Measurements from ENCODE around the gene TAS2R16.

The TAS2R16 gene
- total RNA-seq, result 0 reads per million in 9 experiments

- DNase-seq (no peak), ATAC-seq (replicated peaks) (no peak)
- H3K27ac Mint-ChIP-seq, result no peak within 1 kb of the TSS
- H3K4me1 Mint-ChIP-seq (ENCODE audit: low read depth in 2 of 2), result no peaks in the 10 kb centered on the region
- peaks cover 19 to 20% of the 10 kb centered on the region in 2 donors for H3K9me3 Mint-ChIP-seq
- no peaks in the 10 kb centered on the region for H3K27me3 Mint-ChIP-seq
- H3K4me3 Mint-ChIP-seq, result no peak within 1 kb of the TSS
- no peaks in the 10 kb centered on the region for H3K36me3 Mint-ChIP-seq (ENCODE audit: insufficient read depth)
These were observed at the start of gene TAS2R16 for GRCh38 chr7:122995600-122995999. TSS of gene TAS2R16 (minus strand) at chr7:122995700. CDS start at chr7:122995634, 66 bp downstream.

GRCh38 chr7:123043642-123044041 is 48.1 kb upstream of the TAS2R16 start:
- no peak for ATAC-seq (replicated peaks)
- Mint-ChIP-seq H3K27ac (no peak overlapping the region), H3K27me3 (no peaks in the 10 kb centered on the region), H3K4me3 (no peak overlapping the region), H3K36me3 (ENCODE audit: insufficient read depth) (no peaks in the 10 kb centered on the region), H3K4me1 (ENCODE audit: low read depth in 2 of 2) (no peaks in the 10 kb centered on the region), H3K9me3 (peaks cover 9 to 10% of the 10 kb centered on the region in 2 donors)
- DNase-seq, result no peak

- DNase-seq, result no peak
- ATAC-seq (replicated peaks), result no peak
- no peaks in the 10 kb centered on the region for H3K27me3 Mint-ChIP-seq
- no peak overlapping the region for H3K4me3 Mint-ChIP-seq
- H3K27ac Mint-ChIP-seq, result no peak overlapping the region
- peaks cover 10 to 11% of the 10 kb centered on the region in 2 donors for H3K9me3 Mint-ChIP-seq
- H3K4me1 Mint-ChIP-seq (ENCODE audit: low read depth in 2 of 2), result no peaks in the 10 kb centered on the region
- H3K36me3 Mint-ChIP-seq (ENCODE audit: insufficient read depth), result no peaks in the 10 kb centered on the region
These were observed 45.6 kb upstream of the TAS2R16 start for GRCh38 chr7:123041101-123041500.

- Mint-ChIP-seq H3K9me3 (peaks cover 9 to 10% of the 10 kb centered on the region in 2 donors), H3K4me3 (no peak overlapping the region), H3K27me3 (no peaks in the 10 kb centered on the region), H3K36me3 (ENCODE audit: insufficient read depth) (no peaks in the 10 kb centered on the region), H3K4me1 (ENCODE audit: low read depth in 2 of 2) (no peaks in the 10 kb centered on the region), H3K27ac (no peak overlapping the region)
- ATAC-seq (replicated peaks) (no peak), DNase-seq (no peak)
These were observed 43.8 kb upstream of the TAS2R16 start for GRCh38 chr7:123039269-123039668.

GRCh38 chr7:123034106-123034505 is 38.6 kb upstream of the TAS2R16 start:
- Mint-ChIP-seq H3K4me3 (no peak overlapping the region), H3K4me1 (ENCODE audit: low read depth in 2 of 2) (no peaks in the 10 kb centered on the region), H3K36me3 (ENCODE audit: insufficient read depth) (no peaks in the 10 kb centered on the region), H3K27ac (no peak overlapping the region), H3K9me3 (peaks cover 11% of the 10 kb centered on the region in 2 donors), H3K27me3 (no peaks in the 10 kb centered on the region)
- no peak for DNase-seq
- no peak for ATAC-seq (replicated peaks)

- ATAC-seq (replicated peaks) (no peak), DNase-seq (no peak)
- no peaks in the 10 kb centered on the region for H3K27me3 Mint-ChIP-seq
- peaks cover 11 to 13% of the 10 kb centered on the region in 2 donors for H3K9me3 Mint-ChIP-seq
- H3K36me3 Mint-ChIP-seq (ENCODE audit: insufficient read depth), result no peaks in the 10 kb centered on the region
- no peaks in the 10 kb centered on the region for H3K4me1 Mint-ChIP-seq (ENCODE audit: low read depth in 2 of 2)
- no peak overlapping the region for H3K4me3 Mint-ChIP-seq
- H3K27ac Mint-ChIP-seq, result no peak overlapping the region
These were observed 35.1 kb upstream of the TAS2R16 start for GRCh38 chr7:123030631-123031030.

GRCh38 chr7:123028339-123028738 is 32.8 kb upstream of the TAS2R16 start:
- Mint-ChIP-seq H3K4me3 (no peak overlapping the region), H3K27ac (no peak overlapping the region), H3K27me3 (no peaks in the 10 kb centered on the region)

GRCh38 chr7:123026251-123026650 is 30.8 kb upstream of the TAS2R16 start:
- Mint-ChIP-seq H3K27me3 (no peaks in the 10 kb centered on the region), H3K4me3 (no peak overlapping the region), H3K4me1 (ENCODE audit: low read depth in 2 of 2) (no peaks in the 10 kb centered on the region), H3K36me3 (ENCODE audit: insufficient read depth) (no peaks in the 10 kb centered on the region), H3K9me3 (peaks cover 7 to 11% of the 10 kb centered on the region in 2 donors), H3K27ac (no peak overlapping the region)
- ATAC-seq (replicated peaks), result no peak
- DNase-seq, result no peak

More at GRCh38 chr7:123028339-123028738, 32.8 kb upstream of the TAS2R16 start:
- no peak for ATAC-seq (replicated peaks)
- DNase-seq, result no peak
- Mint-ChIP-seq H3K36me3 (ENCODE audit: insufficient read depth) (no peaks in the 10 kb centered on the region), H3K4me1 (ENCODE audit: low read depth in 2 of 2) (no peaks in the 10 kb centered on the region), H3K9me3 (peaks cover 6 to 9% of the 10 kb centered on the region in 2 donors)

GRCh38 chr7:123024989-123025758 is 29.7 kb upstream of the TAS2R16 start:
- no peak for ATAC-seq (replicated peaks)
- no peaks in the 10 kb centered on the region for H3K4me1 Mint-ChIP-seq (ENCODE audit: low read depth in 2 of 2)
- no peaks in the 10 kb centered on the region for H3K36me3 Mint-ChIP-seq (ENCODE audit: insufficient read depth)
- H3K9me3 Mint-ChIP-seq, result peaks cover 8 to 11% of the 10 kb centered on the region in 2 donors
- DNase-seq, result no peak
- no peaks in the 10 kb centered on the region for H3K27me3 Mint-ChIP-seq
- no peak overlapping the region for H3K27ac Mint-ChIP-seq
- no peak overlapping the region for H3K4me3 Mint-ChIP-seq

- peaks cover 5 to 16% of the 10 kb centered on the region in 2 donors for H3K9me3 Mint-ChIP-seq
- no peak overlapping the region for H3K27ac Mint-ChIP-seq
- no peaks in the 10 kb centered on the region for H3K36me3 Mint-ChIP-seq (ENCODE audit: insufficient read depth)
- no peak overlapping the region for H3K4me3 Mint-ChIP-seq
- no peak for DNase-seq
- ATAC-seq (replicated peaks), result no peak
- no peaks in the 10 kb centered on the region for H3K4me1 Mint-ChIP-seq (ENCODE audit: low read depth in 2 of 2)
- no peaks in the 10 kb centered on the region for H3K27me3 Mint-ChIP-seq
These were observed 27.6 kb upstream of the TAS2R16 start for GRCh38 chr7:123023126-123023525.

GRCh38 chr7:123022576-123022975 is 27.1 kb upstream of the TAS2R16 start:
- H3K36me3 Mint-ChIP-seq (ENCODE audit: insufficient read depth), result no peaks in the 10 kb centered on the region
- ATAC-seq (replicated peaks), result no peak

GRCh38 chr7:123012435-123012834 is 16.9 kb upstream of the TAS2R16 start:
- no peak overlapping the region for H3K27ac Mint-ChIP-seq
- no peaks in the 10 kb centered on the region for H3K36me3 Mint-ChIP-seq (ENCODE audit: insufficient read depth)
- H3K9me3 Mint-ChIP-seq, result peaks cover 5 to 13% of the 10 kb centered on the region in 2 donors
- no peak for ATAC-seq (replicated peaks)
- H3K27me3 Mint-ChIP-seq, result no peaks in the 10 kb centered on the region
- no peak overlapping the region for H3K4me3 Mint-ChIP-seq
- H3K4me1 Mint-ChIP-seq (ENCODE audit: low read depth in 2 of 2), result no peaks in the 10 kb centered on the region
- DNase-seq, result no peak

More at GRCh38 chr7:123022576-123022975, 27.1 kb upstream of the TAS2R16 start:
- DNase-seq, result no peak
- H3K4me1 Mint-ChIP-seq (ENCODE audit: low read depth in 2 of 2), result no peaks in the 10 kb centered on the region
- no peak overlapping the region for H3K4me3 Mint-ChIP-seq
- no peak overlapping the region for H3K27ac Mint-ChIP-seq
- no peaks in the 10 kb centered on the region for H3K27me3 Mint-ChIP-seq
- H3K9me3 Mint-ChIP-seq, result peaks cover 4 to 16% of the 10 kb centered on the region in 2 donors

- Mint-ChIP-seq H3K9me3 (peaks cover 5 to 11% of the 10 kb centered on the region in 2 donors), H3K27ac (no peak overlapping the region), H3K4me3 (no peak overlapping the region), H3K27me3 (no peaks in the 10 kb centered on the region), H3K4me1 (ENCODE audit: low read depth in 2 of 2) (no peaks in the 10 kb centered on the region), H3K36me3 (ENCODE audit: insufficient read depth) (no peaks in the 10 kb centered on the region)
- ATAC-seq (replicated peaks) (no peak), DNase-seq (no peak)
These were observed 16.4 kb upstream of the TAS2R16 start for GRCh38 chr7:123011766-123012369.

GRCh38 chr7:123004931-123005330 is 9.4 kb upstream of the TAS2R16 start:
- H3K27me3 Mint-ChIP-seq, result no peaks in the 10 kb centered on the region
- DNase-seq, result no peak
- H3K36me3 Mint-ChIP-seq (ENCODE audit: insufficient read depth), result no peaks in the 10 kb centered on the region
- H3K9me3 Mint-ChIP-seq, result peaks cover 0 to 12% of the 10 kb centered on the region in 2 donors
- no peak overlapping the region for H3K4me3 Mint-ChIP-seq
- H3K4me1 Mint-ChIP-seq (ENCODE audit: low read depth in 2 of 2), result no peaks in the 10 kb centered on the region
- H3K27ac Mint-ChIP-seq, result no peak overlapping the region
- ATAC-seq (replicated peaks), result no peak
